Activated T-cell treated with anti-CD3 and anti-CD28 coated beads for 24 hours (primary cell): ENCODE data around the gene TRIM52.
"Not testable (repeated sequence)": the region's sequence is repeated elsewhere in the genome, so short reads cannot be mapped to it uniquely, and the experiment has no call there.

Experiments used
- DNase-seq: peaks from one replicate; pipeline ENCODE4 v3.0.0-alpha.2; 2020; ENCODE audit warnings: low read depth

Gene TRIM52

GRCh38 chr5:181212934-181213333 lies 48.0 kb downstream of the TRIM52 start:
- no peak for DNase-seq

DNA sequence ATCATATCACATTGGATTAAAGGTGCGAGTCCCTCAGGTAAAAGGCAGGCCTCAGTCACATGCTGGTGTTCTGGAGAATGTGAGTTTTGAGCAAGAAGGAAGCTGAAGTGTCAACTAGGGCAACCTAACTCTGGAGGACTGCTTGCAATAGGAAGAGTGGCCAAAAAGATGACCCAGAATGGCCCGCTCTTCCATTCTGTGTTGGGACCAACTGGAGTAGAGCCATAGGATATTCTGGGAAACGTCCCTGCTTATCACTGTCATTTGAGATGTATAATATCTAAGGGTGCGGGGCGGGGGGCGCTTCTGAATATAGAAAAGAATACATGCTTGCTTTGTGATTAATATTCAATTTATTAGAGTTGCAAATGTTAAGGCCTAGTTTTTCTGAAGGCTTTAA lies 48.9 kb downstream of the TRIM52 start:
- no peak for DNase-seq

GRCh38 chr5:181211208-181211607 lies 49.7 kb downstream of the TRIM52 start:
- no peak for DNase-seq

- DNase-seq = not testable (repeated sequence)
Measured at GRCh38 chr5:181210698-181211097, 50.2 kb downstream of the TRIM52 start.

- not testable (repeated sequence) for DNase-seq
Measured at GRCh38 chr5:181210148-181210547, 50.8 kb downstream of the TRIM52 start.

GRCh38 chr5:181209006-181209405 lies 51.9 kb downstream of the TRIM52 start:
- DNase-seq = not testable (repeated sequence)

GRCh38 chr5:181207960-181208253 lies 53.0 kb downstream of the TRIM52 start:
- DNase-seq = no peak

DNA sequence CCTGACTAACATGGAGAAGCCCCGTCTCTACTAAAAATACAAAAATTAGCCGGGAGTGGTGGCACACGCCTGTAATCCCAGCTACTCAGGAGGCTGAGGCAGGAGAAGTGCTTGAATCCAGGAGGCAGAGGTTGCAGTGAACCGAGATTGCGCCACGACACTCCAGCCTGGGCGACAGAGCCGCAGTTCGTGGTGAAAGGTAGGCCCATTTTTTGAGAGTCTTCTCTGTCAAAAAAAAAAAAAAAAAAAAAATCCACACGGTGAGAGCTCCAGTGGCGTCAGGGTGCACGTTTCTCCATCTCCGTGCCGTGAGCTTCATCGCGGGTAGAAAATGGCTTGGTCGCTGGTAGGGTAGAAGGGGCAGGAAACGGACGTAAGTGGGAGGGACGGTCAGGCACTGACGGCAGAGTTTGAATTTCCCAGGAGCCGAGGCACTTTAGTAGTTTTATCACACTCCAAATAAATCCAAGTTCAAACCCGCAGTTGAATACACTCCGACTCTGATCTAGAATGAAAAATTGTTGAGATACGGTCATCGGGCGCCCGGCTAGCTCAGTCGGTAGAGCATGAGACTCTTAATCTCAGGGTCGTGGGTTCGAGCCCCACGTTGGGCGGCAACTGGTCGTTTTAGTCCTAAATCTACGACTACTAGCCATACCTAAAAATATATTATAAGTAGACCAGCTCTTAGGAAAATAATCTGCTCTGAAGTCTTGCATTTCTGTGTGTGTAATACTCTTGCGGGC lies 53.6 kb downstream of the TRIM52 start:
- peak; percentile 87 for DNase-seq

GRCh38 chr5:181205761-181206649 lies 54.9 kb downstream of the TRIM52 start:
- no peak for DNase-seq
